ENCODE measurements around the gene KSR1. TPM values are rescaled to one million over a fixed set of nuclear protein-coding genes. Genes with fewer than 3 reads are reported as not detected.

KSR1 gene
- total RNA-seq, 1 experiment from 2014 or later = 88.9 TPM

DNA sequence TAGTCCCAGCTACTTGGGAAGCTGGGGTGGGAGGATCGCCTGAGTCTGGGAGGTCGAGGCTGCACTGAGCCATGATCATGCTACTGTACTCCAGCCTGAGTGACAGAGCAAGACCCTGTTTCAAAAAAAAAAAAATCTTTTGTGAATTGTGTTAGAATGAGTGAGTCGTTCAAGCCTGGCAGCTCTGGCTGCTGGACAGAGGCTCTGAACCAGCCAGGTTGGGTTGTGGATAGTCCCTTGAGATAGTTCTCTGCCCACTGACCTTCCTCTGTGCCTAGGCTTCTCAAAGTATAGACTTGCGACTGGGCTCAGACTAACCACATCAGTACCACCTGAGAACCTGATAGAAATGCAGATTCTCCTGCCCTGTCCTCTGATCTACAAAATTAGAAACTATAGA lies 2.2 kb upstream of the KSR1 start:
- no peaks in the 10 kb centered on the region for H3K9me3 ChIP-seq
- CTCF ChIA-PET = interaction anchor here (1.4 kb wide), 1 partner anchor 146 kb away, joined by 6 read pairs; no protein-coding TSS in a partner anchor
- intact Hi-C loops (cut with micrococcal nuclease; ENCODE audit: unreplicated experiment) = loop anchor here (5.0 kb wide), 1 partner anchor 98 kb away; no protein-coding TSS in a partner anchor
- BruUV-seq (replicated peaks) = no TSS peak
- POLR2A ChIA-PET = interaction anchor here (0.6 kb wide), 1 partner anchor 9 kb away, joined by 6 read pairs; no protein-coding TSS in a partner anchor
- H3K36me3 ChIP-seq (ENCODE audit: control insufficient read depth, insufficient read depth, low read length) = no peaks in the 10 kb centered on the region
- H3K9me3 Mint-ChIP-seq (ENCODE audit: unreplicated experiment) = no peaks in the 10 kb centered on the region
- no peak overlapping the region for H3K4me3 Mint-ChIP-seq (ENCODE audit: unreplicated experiment)
- DNase-seq = no peak
- H3K27me3 ChIP-seq (replicated peaks; ENCODE audit: control insufficient read depth, insufficient read depth, low read length) = no peaks in the 10 kb centered on the region
- no peaks in the 10 kb centered on the region for H3K36me3 Mint-ChIP-seq (ENCODE audit: insufficient read depth, unreplicated experiment)
- no peak overlapping the region for H3K4me3 ChIP-seq (ENCODE audit: low read depth, low read length)
- H3K27me3 Mint-ChIP-seq (ENCODE audit: insufficient read depth, unreplicated experiment) = no peaks in the 10 kb centered on the region
- H3K4me1 ChIP-seq = peaks cover 18% of the 10 kb centered on the region
- TF ChIP-seq, protein P1, sequence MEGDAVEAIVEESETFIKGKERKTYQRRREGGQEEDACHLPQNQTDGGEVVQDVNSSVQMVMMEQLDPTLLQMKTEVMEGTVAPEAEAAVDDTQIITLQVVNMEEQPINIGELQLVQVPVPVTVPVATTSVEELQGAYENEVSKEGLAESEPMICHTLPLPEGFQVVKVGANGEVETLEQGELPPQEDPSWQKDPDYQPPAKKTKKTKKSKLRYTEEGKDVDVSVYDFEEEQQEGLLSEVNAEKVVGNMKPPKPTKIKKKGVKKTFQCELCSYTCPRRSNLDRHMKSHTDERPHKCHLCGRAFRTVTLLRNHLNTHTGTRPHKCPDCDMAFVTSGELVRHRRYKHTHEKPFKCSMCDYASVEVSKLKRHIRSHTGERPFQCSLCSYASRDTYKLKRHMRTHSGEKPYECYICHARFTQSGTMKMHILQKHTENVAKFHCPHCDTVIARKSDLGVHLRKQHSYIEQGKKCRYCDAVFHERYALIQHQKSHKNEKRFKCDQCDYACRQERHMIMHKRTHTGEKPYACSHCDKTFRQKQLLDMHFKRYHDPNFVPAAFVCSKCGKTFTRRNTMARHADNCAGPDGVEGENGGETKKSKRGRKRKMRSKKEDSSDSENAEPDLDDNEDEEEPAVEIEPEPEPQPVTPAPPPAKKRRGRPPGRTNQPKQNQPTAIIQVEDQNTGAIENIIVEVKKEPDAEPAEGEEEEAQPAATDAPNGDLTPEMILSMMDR (IDR thresholded peaks at IDR 0.05; ENCODE audit: insufficient read depth in 1 of 2, low read depth in 1 of 2, low read length in 1 of 2, severe bottlenecking in 1 of 2, unreplicated experiment in 1 of 2) = no peak
- H3K4me1 Mint-ChIP-seq (ENCODE audit: low read depth, unreplicated experiment) = peaks cover 24% of the 10 kb centered on the region
- H3K27ac Mint-ChIP-seq (ENCODE audit: unreplicated experiment) = no peak overlapping the region

DNA sequence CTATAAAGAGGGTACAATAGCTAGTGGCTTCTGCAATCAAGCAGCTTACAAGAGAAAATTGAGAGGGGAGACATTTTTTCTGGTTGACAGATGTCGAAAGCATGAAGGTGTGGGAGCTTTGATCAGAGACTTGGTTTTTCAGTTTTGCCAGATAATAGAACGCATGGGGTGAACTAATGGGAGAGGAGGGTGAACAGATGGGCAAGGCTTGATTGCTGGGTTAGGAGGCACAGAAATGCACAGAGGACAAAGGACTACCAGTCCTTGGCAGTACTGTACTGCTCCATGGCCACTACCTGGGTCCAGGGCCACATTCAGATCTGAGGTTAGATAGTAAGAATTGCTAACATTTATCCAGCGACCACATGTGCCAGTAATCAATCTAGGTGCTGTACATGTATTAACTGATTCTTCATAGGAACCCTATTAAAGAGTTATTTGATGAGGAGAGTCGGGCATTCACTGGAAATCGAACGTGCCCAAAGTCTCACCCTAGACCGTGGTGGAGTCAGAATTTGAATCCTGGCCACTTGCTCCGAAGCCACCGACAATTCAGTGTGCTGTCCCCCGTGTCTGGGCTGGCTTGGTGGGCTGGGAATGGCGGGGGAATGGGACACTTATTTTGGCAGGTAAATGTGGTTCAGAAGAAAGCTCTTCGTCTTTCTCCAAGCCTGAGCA lies 873 bp upstream of the KSR1 start:
- Histone ChIP-seq H3K9me3 (no peaks in the 10 kb centered on the region), H3K4me3 (ENCODE audit: low read depth, low read length) (peak overlapping the region; percentile 79), H3K36me3 (ENCODE audit: control insufficient read depth, insufficient read depth, low read length) (no peaks in the 10 kb centered on the region), H3K4me1 (peaks cover 23% of the 10 kb centered on the region), H3K27me3 (replicated peaks; ENCODE audit: control insufficient read depth, insufficient read depth, low read length) (no peaks in the 10 kb centered on the region)
- POLR2A ChIA-PET = interaction anchor here (0.6 to 1.3 kb wide), 5 partner anchors 39 to 142 kb away, joined by 3 to 9 read pairs (median 4); no protein-coding TSS in a partner anchor
- H3K27me3 Mint-ChIP-seq (ENCODE audit: insufficient read depth, unreplicated experiment) = no peaks in the 10 kb centered on the region
- TF ChIP-seq, protein P1 (IDR thresholded peaks at IDR 0.05; ENCODE audit: insufficient read depth in 1 of 2, low read depth in 1 of 2, low read length in 1 of 2, severe bottlenecking in 1 of 2, unreplicated experiment in 1 of 2) = no peak
- no peaks in the 10 kb centered on the region for H3K9me3 Mint-ChIP-seq (ENCODE audit: unreplicated experiment)
- BruUV-seq (replicated peaks) = TSS peak; percentile 62
- H3K4me3 Mint-ChIP-seq (ENCODE audit: unreplicated experiment) = peak overlapping the region; percentile 89
- peaks cover 35% of the 10 kb centered on the region for H3K4me1 Mint-ChIP-seq (ENCODE audit: low read depth, unreplicated experiment)
- DNase-seq = no peak
- no peak overlapping the region for H3K27ac Mint-ChIP-seq (ENCODE audit: unreplicated experiment)
- no peaks in the 10 kb centered on the region for H3K36me3 Mint-ChIP-seq (ENCODE audit: insufficient read depth, unreplicated experiment)
- intact Hi-C loops (cut with micrococcal nuclease; ENCODE audit: unreplicated experiment) = no loop called here
- CTCF ChIA-PET = interaction anchor here (0.6 to 2.3 kb wide), 40 partner anchors 7 to 781 kb away, joined by 3 to 95 read pairs (median 5); no protein-coding TSS in a partner anchor

DNA sequence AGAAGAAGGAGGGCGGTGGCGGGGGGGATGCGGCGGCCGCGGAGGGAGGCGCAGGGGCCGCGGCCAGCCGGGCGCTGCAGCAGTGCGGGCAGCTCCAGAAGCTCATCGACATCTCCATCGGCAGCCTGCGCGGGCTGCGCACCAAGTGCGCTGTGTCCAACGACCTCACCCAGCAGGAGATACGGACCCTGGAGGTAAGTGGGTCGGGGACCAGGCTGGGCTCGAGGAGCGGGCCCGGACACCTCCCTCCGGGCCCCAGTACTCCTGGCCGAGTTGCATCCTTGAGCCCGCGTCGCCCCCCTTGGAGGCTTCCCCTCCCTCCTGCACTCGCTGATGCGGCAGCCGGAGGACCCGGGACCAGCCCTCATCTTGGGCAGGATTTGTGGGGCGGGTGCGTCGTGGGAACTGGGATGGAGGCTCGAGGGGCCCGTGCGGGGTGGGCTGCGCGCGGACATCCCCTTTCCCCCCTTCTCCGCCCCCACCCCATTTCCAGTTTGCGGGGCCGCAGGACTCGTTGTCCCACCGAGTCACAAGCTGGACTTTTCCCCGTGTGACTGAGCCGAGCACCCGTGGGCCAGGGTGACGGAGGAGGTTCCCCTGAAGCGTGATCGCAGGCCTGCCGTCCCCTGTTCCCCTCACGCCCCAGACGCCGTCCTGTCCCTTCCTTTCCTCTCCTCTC lies 572 bp downstream of the KSR1 start:
- Mint-ChIP-seq H3K9me3 (ENCODE audit: unreplicated experiment) (no peaks in the 10 kb centered on the region), H3K27ac (ENCODE audit: unreplicated experiment) (peak overlapping the region; percentile 76), H3K4me3 (ENCODE audit: unreplicated experiment) (peak overlapping the region; percentile 89), H3K27me3 (ENCODE audit: insufficient read depth, unreplicated experiment) (no peaks in the 10 kb centered on the region), H3K4me1 (ENCODE audit: low read depth, unreplicated experiment) (peaks cover 42% of the 10 kb centered on the region), H3K36me3 (ENCODE audit: insufficient read depth, unreplicated experiment) (no peaks in the 10 kb centered on the region)
- POLR2A ChIA-PET = interaction anchor here (0.6 to 1.3 kb wide), 7 partner anchors 38 to 141 kb away, joined by 3 to 9 read pairs (median 3); no protein-coding TSS in a partner anchor
- Histone ChIP-seq H3K27me3 (replicated peaks; ENCODE audit: control insufficient read depth, insufficient read depth, low read length) (no peaks in the 10 kb centered on the region), H3K9me3 (no peaks in the 10 kb centered on the region), H3K36me3 (ENCODE audit: control insufficient read depth, insufficient read depth, low read length) (no peaks in the 10 kb centered on the region), H3K4me1 (peaks cover 35% of the 10 kb centered on the region), H3K4me3 (ENCODE audit: low read depth, low read length) (peak overlapping the region; percentile 79)
- DNase-seq = no peak
- TF ChIP-seq, protein P1 (IDR thresholded peaks at IDR 0.05; ENCODE audit: insufficient read depth in 1 of 2, low read depth in 1 of 2, low read length in 1 of 2, severe bottlenecking in 1 of 2, unreplicated experiment in 1 of 2) = no peak
- CTCF ChIA-PET = interaction anchor here (0.7 to 2.3 kb wide), 29 partner anchors 8 to 423 kb away, joined by 3 to 95 read pairs (median 6); no protein-coding TSS in a partner anchor
- intact Hi-C loops (cut with micrococcal nuclease; ENCODE audit: unreplicated experiment) = loop anchor here (1.0 to 2.0 kb wide), 3 partner anchors 37 to 144 kb away; no protein-coding TSS in a partner anchor
- BruUV-seq (replicated peaks) = no TSS peak

All from Caco-2 (cell line).